ENCODE measurements around the gene TBC1D16.

GRCh38 chr17:80036715-80037477 lies 1.2 kb upstream of the TBC1D16 start:
- TF ChIP-seq POLR2A (IDR thresholded peaks at IDR 0.05) (no peak), CTCF (IDR thresholded peaks at IDR 0.05 in 4 of 5, conservative IDR thresholded peaks at IDR 0.05 in 1 of 5) (no peak)

All from gastrocnemius medialis (tissue), 4 donors.